GM13977 (cell line): ENCODE measurements around the gene MPP3.
"Not testable (repeated sequence)": the region's sequence is repeated elsewhere in the genome, so short reads cannot be mapped to it uniquely, and the experiment has no call there.

Experiments used
- DNase-seq: peaks from one replicate; pipeline ENCODE4 v3.0.0; 2012; ENCODE audit warnings: low spot score
- in situ Hi-C: fragments of 300-500 bp; cut with MboI; formaldehyde crosslinking; loops from one replicate; pipeline ENCODE4 v1.12.0; 2022; ENCODE audit warnings: low sequenced_read_pairs, low pct_unique_long_range_greater_than_20kb, mixed read lengths, inconsistent platforms; ENCODE audit not compliant: unreplicated experiment
- TF ChIP-seq, protein P1 (sequence below): IDR thresholded peaks from 2 replicates; pipeline ENCODE4 v1.5.1; 2012; ENCODE audit warnings: mild to moderate bottlenecking, control low read depth; ENCODE audit not compliant: insufficient read depth; ENCODE audit errors: extremely low read depth, missing control alignments

Gene MPP3

DNA sequence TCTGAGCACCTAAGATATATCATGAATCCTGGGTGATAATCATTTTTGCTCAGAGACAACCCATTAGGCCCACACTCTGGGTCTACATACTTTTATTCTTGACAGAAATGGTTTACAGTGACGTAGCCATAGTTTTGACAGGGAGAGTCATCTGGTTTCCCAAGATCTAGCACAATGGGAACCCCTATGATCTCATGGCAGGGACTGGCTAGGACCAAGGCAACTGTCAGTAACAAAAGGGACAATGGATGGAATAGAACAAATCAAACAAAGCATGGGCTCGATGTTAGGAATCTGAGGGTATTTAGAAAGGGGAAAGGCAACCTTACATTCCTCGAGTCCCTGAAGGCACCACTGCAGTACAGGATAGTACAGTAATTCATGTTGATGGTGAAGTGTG is 32.2 kb downstream of the MPP3 start:
- in situ Hi-C loops: no loop called here
- TF ChIP-seq, protein P1, sequence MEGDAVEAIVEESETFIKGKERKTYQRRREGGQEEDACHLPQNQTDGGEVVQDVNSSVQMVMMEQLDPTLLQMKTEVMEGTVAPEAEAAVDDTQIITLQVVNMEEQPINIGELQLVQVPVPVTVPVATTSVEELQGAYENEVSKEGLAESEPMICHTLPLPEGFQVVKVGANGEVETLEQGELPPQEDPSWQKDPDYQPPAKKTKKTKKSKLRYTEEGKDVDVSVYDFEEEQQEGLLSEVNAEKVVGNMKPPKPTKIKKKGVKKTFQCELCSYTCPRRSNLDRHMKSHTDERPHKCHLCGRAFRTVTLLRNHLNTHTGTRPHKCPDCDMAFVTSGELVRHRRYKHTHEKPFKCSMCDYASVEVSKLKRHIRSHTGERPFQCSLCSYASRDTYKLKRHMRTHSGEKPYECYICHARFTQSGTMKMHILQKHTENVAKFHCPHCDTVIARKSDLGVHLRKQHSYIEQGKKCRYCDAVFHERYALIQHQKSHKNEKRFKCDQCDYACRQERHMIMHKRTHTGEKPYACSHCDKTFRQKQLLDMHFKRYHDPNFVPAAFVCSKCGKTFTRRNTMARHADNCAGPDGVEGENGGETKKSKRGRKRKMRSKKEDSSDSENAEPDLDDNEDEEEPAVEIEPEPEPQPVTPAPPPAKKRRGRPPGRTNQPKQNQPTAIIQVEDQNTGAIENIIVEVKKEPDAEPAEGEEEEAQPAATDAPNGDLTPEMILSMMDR: no peak
- DNase-seq: no peak

DNA sequence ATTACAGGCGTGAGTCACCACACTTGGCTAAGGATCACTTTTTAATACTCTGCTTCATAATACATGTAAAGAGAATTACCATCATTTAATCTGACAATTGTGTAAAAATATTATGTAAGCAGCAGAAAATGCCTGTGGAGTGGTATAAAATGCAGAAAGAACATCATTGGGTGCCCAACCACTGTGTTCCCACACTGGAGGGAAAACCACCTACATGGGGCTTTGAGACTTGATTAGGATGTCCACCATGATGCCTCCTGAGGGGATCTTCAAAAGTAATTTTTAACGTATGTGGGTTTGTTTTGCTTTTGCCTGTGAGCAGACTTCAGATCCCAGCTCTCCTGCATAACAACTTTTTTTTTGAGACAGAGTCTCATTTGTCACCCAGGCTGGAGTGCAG is 33.9 kb downstream of the MPP3 start:
- TF ChIP-seq, protein P1: no peak
- DNase-seq: no peak
- in situ Hi-C loops: no loop called here

DNA sequence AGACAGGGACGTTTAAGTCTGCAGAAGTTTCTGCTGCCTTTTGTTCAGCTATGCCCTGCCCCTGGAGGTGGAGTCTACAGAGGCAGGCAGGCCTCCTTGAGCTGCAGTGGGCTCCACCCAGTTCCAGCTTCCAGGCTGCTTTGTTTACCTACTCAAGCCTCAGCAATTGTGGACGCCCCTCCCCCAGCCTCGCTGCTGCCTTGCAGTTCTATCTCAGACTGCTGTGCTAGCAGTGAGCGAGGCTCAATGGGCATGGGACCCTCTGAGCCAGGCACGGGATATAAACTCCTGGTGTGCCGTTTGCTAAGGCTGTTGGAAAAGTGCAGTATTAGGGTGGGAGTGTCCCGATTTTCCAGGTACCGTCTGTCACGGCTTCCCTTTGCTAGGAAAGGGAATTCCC is 34.9 kb downstream of the MPP3 start:
- DNase-seq, in situ Hi-C loops: not testable (repeated sequence)

- in situ Hi-C loops, DNase-seq: not testable (repeated sequence)
These were observed 40.3 kb downstream of the MPP3 start for GRCh38 chr17:43792668-43793067.

GRCh38 chr17:43791589-43791988 is 41.4 kb downstream of the MPP3 start:
- TF ChIP-seq, protein P1: no peak
- in situ Hi-C loops: no loop called here
- no peak for DNase-seq

DNA sequence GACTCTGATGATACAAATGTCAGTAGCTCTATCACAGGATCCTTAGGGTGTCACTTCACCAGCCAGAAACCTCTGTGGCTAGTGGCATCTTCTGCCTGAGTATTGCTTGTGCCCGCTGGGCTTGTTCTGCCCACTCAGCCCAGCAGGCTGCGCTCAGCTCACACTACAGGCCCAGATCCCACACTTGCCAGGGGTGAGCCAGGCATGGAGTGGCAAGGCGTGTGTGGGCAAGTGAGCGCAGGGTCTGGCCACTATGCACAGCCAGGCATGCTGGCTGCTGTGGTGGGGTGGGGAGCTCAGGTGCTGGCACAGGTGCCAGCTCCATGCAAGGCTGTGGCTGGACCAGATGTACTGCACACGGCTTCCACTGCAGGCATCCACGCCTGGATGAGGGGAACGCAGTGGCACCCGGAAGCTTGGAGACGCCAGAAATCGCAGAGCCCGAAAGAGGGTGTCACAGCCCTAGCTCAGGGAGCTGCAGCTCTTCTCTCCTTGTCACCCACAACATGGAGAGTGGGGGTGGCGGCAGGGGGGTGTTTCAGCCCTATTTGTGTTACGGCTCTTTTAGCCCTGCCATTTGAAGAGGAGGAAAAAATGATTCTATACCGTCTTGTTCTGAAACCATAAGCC is 42.5 kb downstream of the MPP3 start:
- in situ Hi-C loops: no loop called here
- DNase-seq: no peak
- TF ChIP-seq, protein P1: no peak

DNA sequence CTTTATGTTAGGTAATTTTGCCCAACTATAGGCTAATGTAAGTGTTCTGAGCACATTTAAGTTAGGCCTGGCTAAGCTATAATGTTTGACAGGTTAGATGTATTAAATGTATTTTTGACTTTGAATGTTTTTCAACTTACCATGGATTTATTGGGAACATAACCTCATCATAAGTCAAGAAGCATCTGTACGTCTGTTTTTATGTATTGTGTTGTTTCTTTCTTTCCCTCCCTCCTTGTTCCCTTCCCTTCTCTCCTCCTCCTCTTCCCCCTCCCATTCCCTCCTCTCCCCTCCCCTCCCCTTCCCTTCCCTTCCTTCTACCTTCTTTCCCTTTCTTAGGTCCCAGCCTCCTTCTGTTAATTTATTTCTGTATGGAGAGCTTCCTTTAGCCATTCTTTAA is 43.5 kb downstream of the MPP3 start:
- DNase-seq: no peak
- in situ Hi-C loops: no loop called here
- TF ChIP-seq, protein P1: no peak

DNA sequence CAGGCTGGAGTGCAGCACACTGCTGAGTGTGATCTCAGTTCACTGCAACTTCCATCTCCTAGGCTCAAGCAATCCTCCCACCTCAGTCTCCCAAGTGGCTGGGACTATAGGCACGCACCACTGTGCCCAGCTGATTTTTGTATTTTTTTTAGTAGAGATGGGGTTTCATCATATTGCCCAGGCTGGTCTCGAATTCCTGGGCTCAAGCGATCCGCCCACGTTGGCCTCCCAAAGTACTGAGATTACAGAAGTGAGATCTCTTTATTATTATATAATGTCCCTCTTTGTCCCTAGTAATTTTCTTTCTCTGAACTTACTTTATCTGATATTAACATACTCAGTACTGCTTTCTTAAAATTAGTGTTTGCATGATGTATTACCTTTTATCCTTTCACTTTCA is 44.4 kb downstream of the MPP3 start:
- TF ChIP-seq, protein P1: no peak
- in situ Hi-C loops: no loop called here
- DNase-seq: no peak
